GM21737 (cell line): ENCODE data around the gene LRP10.
"Not testable (repeated sequence)": the region's sequence is repeated elsewhere in the genome, so short reads cannot be mapped to it uniquely, and the experiment has no call there.

ENCODE experiments used
- ATAC-seq: cut with Tn5 transposase; IDR thresholded peaks from one replicate; pipeline ENCODE4 v1.9.1; 2021; ENCODE audit warnings: mild to moderate bottlenecking, moderate library complexity; ENCODE audit not compliant: unreplicated experiment

The LRP10 gene

GRCh38 chr14:22908601-22909000 lies 37.1 kb downstream of the LRP10 start:
- no peak for ATAC-seq

DNA sequence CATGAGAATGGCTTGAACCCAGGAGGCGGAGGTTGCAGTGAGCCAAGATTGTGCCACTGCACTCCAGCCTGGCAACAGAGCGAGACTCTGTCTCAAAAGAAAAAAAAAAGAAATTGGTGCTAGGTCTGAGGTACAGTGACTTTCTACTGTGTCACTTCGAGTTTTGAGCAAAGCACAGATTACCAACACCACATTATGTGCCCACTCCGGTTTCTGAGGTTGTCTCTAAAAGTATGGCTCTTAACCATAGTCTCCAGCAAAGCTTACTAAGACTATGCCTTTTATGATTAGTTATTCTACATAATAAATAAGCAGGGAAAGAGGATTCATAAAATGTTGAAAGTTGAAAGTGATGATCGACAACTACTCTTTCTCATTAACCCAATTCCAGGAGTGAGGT lies 39.4 kb downstream of the LRP10 start:
- no peak for ATAC-seq

GRCh38 chr14:22914836-22915235 lies 43.3 kb downstream of the LRP10 start:
- ATAC-seq: not testable (repeated sequence)

- no peak for ATAC-seq
These were observed 44.5 kb downstream of the LRP10 start for GRCh38 chr14:22915886-22916521.

DNA sequence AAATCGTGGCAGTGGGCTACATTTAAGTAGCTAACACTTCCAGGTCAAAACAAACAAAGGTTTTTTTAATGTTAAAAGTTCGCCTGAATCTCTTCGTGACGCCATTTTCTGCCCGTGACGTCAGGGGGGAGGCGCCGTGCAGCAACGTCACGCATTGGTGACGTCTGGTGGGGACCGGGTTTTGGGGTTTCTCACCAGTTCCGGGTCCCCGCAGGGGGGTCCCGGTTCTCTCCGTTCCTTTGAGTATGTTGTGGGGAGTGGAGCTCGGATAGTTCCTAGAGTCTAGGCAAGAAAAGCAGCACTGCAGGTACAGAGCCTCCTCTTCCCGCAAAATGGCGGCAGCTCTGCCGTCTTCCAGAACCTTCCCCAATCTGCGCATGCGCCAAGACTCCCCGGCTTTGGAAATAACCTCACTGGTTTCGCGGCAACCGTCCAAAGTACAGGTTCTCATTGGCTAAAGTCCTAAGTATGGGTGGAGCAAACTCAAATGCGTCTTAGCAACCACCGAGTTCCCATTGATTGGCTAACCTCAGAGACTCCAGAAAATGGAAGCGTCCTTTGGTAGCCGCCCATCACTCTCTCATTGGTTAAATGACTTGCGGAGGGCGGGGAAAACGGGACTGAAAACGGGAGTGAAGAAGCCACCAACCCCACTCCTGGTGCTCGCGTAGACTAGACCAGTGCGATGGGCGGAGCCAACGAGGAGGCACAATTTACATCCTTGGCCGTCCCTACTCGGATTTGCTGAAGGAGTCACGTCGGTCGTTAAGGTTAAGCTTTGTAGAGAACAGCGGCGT lies 47.5 kb downstream of the LRP10 start, which contains the start of gene RBM23:
RBM23 (minus strand) TSS at position 346 of the 797 bp plus-strand sequence.
- peak; percentile 89 for ATAC-seq

- ATAC-seq: peak; percentile 13
These were observed 48.0 kb downstream of the LRP10 start for GRCh38 chr14:22919601-22919921.

GRCh38 chr14:22920697-22921096 lies 49.2 kb downstream of the LRP10 start:
- ATAC-seq: no peak

GRCh38 chr14:22922294-22922693 lies 50.8 kb downstream of the LRP10 start:
- ATAC-seq: no peak

DNA sequence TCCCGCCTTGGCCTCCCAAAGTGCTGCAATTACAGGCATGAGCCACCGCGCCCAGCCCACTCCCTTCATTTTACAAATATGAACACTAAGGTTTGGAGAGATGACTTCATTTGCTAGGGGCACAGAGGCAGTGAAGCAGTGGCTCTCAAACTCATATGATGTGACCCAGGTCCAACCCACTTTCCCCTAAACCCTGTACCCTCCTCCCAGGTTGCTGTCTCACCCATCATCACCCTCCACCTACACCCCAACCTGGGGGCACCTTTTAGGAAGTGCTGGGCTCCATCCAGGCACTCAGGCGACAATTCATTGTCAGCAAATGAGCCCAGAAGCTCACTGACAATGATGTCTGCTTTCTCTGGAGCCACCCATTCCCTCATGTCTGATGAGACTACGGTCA lies 52.2 kb downstream of the LRP10 start:
- no peak for ATAC-seq

GRCh38 chr14:22925513-22925912 lies 54.0 kb downstream of the LRP10 start:
- ATAC-seq: no peak

GRCh38 chr14:22926316-22926715 lies 54.8 kb downstream of the LRP10 start:
- ATAC-seq: no peak

GRCh38 chr14:22928237-22929103 lies 56.9 kb downstream of the LRP10 start:
- no peak for ATAC-seq

DNA sequence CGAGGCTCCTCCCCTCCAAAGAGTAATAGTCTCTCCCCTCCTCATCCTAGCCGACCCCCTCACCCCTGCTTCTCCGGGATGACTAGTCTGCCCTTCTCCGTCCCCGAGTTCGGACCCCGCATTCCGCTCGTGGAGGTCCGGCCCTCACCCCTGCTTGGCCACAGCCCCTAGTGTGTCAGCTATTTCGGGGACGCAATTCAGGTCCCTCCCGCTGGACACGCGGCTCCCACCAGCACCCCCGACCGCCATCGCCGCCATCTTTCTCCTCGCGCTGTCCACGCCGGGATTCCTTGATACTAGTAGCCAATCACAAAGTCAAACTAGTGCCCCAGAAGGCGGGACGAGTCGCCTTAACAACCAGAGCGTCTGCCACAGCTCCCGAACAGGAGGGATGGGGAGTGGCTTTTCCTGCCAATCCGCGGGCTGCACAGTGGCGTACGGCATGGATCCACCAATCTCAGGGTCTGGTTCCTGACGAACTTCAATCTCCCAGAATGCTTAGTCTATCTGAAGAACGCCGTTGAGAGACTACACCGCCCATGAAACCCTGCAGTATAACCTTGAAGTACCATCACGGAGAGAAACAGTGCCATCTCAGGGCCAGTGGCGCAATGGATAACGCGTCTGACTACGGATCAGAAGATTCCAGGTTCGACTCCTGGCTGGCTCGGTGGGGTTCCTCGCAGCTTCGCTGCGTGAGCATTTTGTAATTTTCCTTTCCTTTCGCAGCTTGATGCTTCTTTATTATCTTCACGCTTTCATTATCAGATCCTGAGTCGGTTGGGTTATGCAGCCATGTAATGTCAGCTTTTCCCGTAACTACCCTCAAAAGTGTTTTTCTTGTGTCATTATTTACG lies 57.8 kb downstream of the LRP10 start, which contains the start of gene PRMT5:
PRMT5 (minus strand) TSS at position 273 of the 857 bp plus-strand sequence; CDS start at position 258, 15 bp downstream.
- ATAC-seq: peak; percentile 93

GRCh38 chr14:22929961-22930364 lies 58.4 kb downstream of the LRP10 start:
- no peak for ATAC-seq
